Activated T-helper 2 cell treated with anti-CD3 and anti-CD28 coated beads, Interferon-gamma antibody, Interleukin-2, Interleukin-4, amounts not matched to agents 10 μg/mL and 5 μg/mL and 100 μg/mL, durations not matched to agents 14 hours and 24 hours and 36 hours (primary cell): Measurements from ENCODE around the gene TSHR. TPM values are rescaled to one million over a fixed set of nuclear protein-coding genes. Genes with fewer than 3 reads are reported as not detected.
"Not testable (repeated sequence)": the region's sequence is repeated elsewhere in the genome, so short reads cannot be mapped to it uniquely, and the experiment has no call there.

ENCODE experiments used
- DNase-seq: peaks from one replicate; pipeline ENCODE4 v3.0.0; 2021; ENCODE audit warnings: low spot score
- H3K27ac Mint-ChIP-seq: one replicate; pipeline ENCODE4 v1.8.0; 2021; ENCODE audit warnings: mixed read lengths
- H3K27me3 Mint-ChIP-seq: one replicate; pipeline ENCODE4 v1.8.0; 2021; ENCODE audit warnings: low read depth, mixed read lengths
- H3K36me3 Mint-ChIP-seq: one replicate; pipeline ENCODE4 v1.8.0; 2021; ENCODE audit warnings: low read depth, mixed read lengths
- H3K4me1 Mint-ChIP-seq: one replicate; pipeline ENCODE4 v1.8.0; 2021; ENCODE audit warnings: low read depth, mixed read lengths
- H3K4me3 Mint-ChIP-seq: one replicate; pipeline ENCODE4 v1.8.0; 2021; ENCODE audit warnings: low read depth, mild to moderate bottlenecking, moderate library complexity, mixed read lengths
- H3K9me3 Mint-ChIP-seq: one replicate; pipeline ENCODE4 v1.8.0; 2021; ENCODE audit warnings: mixed read lengths
- intact Hi-C: fragments of 100-400 bp; cut with micrococcal nuclease; formaldehyde crosslinking; loops from one replicate; pipeline ENCODE4 v1.15.1; 2023
- total RNA-seq: library from RNA; stranded (reverse); gene quantifications from 2 replicates; pipeline ENCODE4 v1.2.3, GENCODE V29; 2022

The TSHR gene
- total RNA-seq, 1 donor from 2014 or later: not detected

DNA sequence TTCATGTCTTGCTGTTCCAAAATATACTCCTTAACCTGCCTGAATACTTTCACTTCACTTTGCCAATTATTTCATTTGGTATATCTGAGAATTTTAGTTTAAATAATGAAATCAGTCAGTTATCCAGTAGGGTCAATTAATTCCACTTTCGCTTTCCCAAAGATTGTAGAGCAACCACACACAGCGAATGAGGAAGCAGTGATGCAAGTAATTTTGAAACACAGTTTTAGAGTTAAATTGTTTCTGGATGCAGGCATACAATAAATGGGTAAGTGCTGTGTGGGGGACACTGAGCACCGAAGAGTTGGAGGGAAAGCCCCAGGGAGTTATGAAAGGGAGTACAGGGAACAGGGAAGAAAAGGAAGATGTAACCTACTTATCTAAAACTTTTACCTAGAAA lies 62.8 kb downstream of the TSHR start:
- Mint-ChIP-seq H3K4me3 (no peak overlapping the region), H3K27ac (no peak overlapping the region), H3K36me3 (no peaks in the 10 kb centered on the region), H3K27me3 (peaks cover 3% of the 10 kb centered on the region), H3K4me1 (no peaks in the 10 kb centered on the region), H3K9me3 (peaks cover 6% of the 10 kb centered on the region)
- no peak for DNase-seq
- intact Hi-C loops: no loop called here

GRCh38 chr14:81018684-81019083 lies 63.3 kb downstream of the TSHR start:
- no peak overlapping the region for H3K27ac Mint-ChIP-seq
- H3K36me3 Mint-ChIP-seq: no peaks in the 10 kb centered on the region
- H3K9me3 Mint-ChIP-seq: peaks cover 4% of the 10 kb centered on the region
- H3K27me3 Mint-ChIP-seq: peaks cover 3% of the 10 kb centered on the region
- no peaks in the 10 kb centered on the region for H3K4me1 Mint-ChIP-seq
- H3K4me3 Mint-ChIP-seq: no peak overlapping the region
- DNase-seq: no peak
- intact Hi-C loops: no loop called here

GRCh38 chr14:81019113-81019512 lies 63.7 kb downstream of the TSHR start:
- intact Hi-C loops, H3K36me3 Mint-ChIP-seq, H3K9me3 Mint-ChIP-seq, H3K27me3 Mint-ChIP-seq, H3K4me3 Mint-ChIP-seq, DNase-seq, H3K4me1 Mint-ChIP-seq, H3K27ac Mint-ChIP-seq: not testable (repeated sequence)

- DNase-seq: no peak
- Mint-ChIP-seq H3K36me3 (no peaks in the 10 kb centered on the region), H3K9me3 (no peaks in the 10 kb centered on the region), H3K4me3 (no peak overlapping the region), H3K4me1 (no peaks in the 10 kb centered on the region), H3K27me3 (peaks cover 7% of the 10 kb centered on the region), H3K27ac (no peak overlapping the region)
- intact Hi-C loops: no loop called here
Measured at GRCh38 chr14:81023095-81023710, 67.8 kb downstream of the TSHR start.

- DNase-seq: no peak
- Mint-ChIP-seq H3K4me1 (no peaks in the 10 kb centered on the region), H3K27me3 (peaks cover 9% of the 10 kb centered on the region), H3K36me3 (no peaks in the 10 kb centered on the region), H3K27ac (no peak overlapping the region), H3K9me3 (no peaks in the 10 kb centered on the region), H3K4me3 (no peak overlapping the region)
- intact Hi-C loops: no loop called here
Measured at GRCh38 chr14:81028461-81028860, 73.0 kb downstream of the TSHR start.

- H3K27ac Mint-ChIP-seq: no peak overlapping the region
- H3K36me3 Mint-ChIP-seq: no peaks in the 10 kb centered on the region
- peaks cover 4% of the 10 kb centered on the region for H3K27me3 Mint-ChIP-seq
- no peaks in the 10 kb centered on the region for H3K4me1 Mint-ChIP-seq
- peaks cover 5% of the 10 kb centered on the region for H3K9me3 Mint-ChIP-seq
- intact Hi-C loops: no loop called here
- DNase-seq: no peak
- H3K4me3 Mint-ChIP-seq: no peak overlapping the region
Measured at GRCh38 chr14:81031488-81031887, 76.1 kb downstream of the TSHR start.

- Mint-ChIP-seq H3K4me3 (no peak overlapping the region), H3K9me3 (peaks cover 5% of the 10 kb centered on the region), H3K27ac (no peak overlapping the region), H3K27me3 (peaks cover 2% of the 10 kb centered on the region), H3K36me3 (no peaks in the 10 kb centered on the region), H3K4me1 (no peaks in the 10 kb centered on the region)
- intact Hi-C loops: no loop called here
- no peak for DNase-seq
Measured at GRCh38 chr14:81033698-81034240, 78.3 kb downstream of the TSHR start.

GRCh38 chr14:81042438-81042837 lies 87.0 kb downstream of the TSHR start:
- no peak overlapping the region for H3K27ac Mint-ChIP-seq
- no peak for DNase-seq
- no peaks in the 10 kb centered on the region for H3K27me3 Mint-ChIP-seq
- H3K36me3 Mint-ChIP-seq: no peaks in the 10 kb centered on the region
- intact Hi-C loops: no loop called here
- H3K4me3 Mint-ChIP-seq: no peak overlapping the region
- peaks cover 2% of the 10 kb centered on the region for H3K4me1 Mint-ChIP-seq
- H3K9me3 Mint-ChIP-seq: peaks cover 3% of the 10 kb centered on the region

GRCh38 chr14:81051547-81051946 lies 96.1 kb downstream of the TSHR start:
- H3K9me3 Mint-ChIP-seq: peaks cover 11% of the 10 kb centered on the region
- peaks cover 4% of the 10 kb centered on the region for H3K27me3 Mint-ChIP-seq
- no peak for DNase-seq
- no peak overlapping the region for H3K27ac Mint-ChIP-seq
- H3K4me3 Mint-ChIP-seq: no peak overlapping the region
- no peaks in the 10 kb centered on the region for H3K36me3 Mint-ChIP-seq
- no peaks in the 10 kb centered on the region for H3K4me1 Mint-ChIP-seq
- intact Hi-C loops: no loop called here

DNA sequence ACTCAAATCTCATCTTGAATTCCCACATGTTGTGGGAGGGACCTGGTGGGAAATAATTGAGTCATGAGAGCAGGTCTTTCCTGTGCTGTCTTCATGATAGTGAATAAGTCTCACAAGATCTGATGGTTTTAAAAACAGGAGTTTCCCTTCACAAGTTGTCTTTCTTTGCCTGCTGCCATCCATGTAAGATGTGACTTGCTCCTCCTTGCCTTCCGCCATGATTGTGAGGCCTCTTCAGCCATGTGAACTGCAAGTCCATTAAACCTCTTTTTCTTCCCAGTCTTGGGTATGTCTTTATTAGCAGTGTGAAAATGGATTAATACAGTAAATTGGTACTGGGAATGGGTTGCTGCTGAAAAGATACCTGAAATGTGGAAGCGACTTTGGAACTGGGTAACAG lies 98.6 kb downstream of the TSHR start:
- intact Hi-C loops, H3K36me3 Mint-ChIP-seq, H3K4me1 Mint-ChIP-seq, H3K27ac Mint-ChIP-seq, DNase-seq, H3K27me3 Mint-ChIP-seq, H3K4me3 Mint-ChIP-seq: not testable (repeated sequence)
- peaks cover 11% of the 10 kb centered on the region for H3K9me3 Mint-ChIP-seq

DNA sequence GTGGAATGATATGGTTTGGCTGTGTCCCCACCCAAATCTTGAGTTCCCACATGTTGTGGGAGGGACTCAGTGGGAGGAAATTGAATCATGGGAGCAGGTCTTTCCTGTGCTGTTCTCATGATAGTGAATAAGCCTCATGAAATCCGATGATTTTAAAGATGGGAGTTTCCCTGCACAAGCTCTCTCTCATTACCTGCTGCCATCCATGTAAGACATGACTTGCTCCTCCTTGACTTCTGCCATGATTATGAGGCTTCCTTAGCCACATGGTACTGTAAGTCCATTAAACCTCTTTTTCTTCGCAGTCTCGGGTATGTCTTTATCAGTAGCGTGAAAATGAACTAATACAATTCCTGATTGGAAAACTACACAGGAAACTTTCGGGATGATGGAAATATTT lies 100.5 kb downstream of the TSHR start:
- DNase-seq: no peak
- Mint-ChIP-seq H3K36me3 (no peaks in the 10 kb centered on the region), H3K27ac (no peak overlapping the region), H3K4me3 (no peak overlapping the region), H3K9me3 (peaks cover 11% of the 10 kb centered on the region), H3K27me3 (peaks cover 5% of the 10 kb centered on the region), H3K4me1 (no peaks in the 10 kb centered on the region)
- intact Hi-C loops: no loop called here

- H3K27ac Mint-ChIP-seq: no peak overlapping the region
- no peak overlapping the region for H3K4me3 Mint-ChIP-seq
- H3K27me3 Mint-ChIP-seq: peaks cover 7% of the 10 kb centered on the region
- no peaks in the 10 kb centered on the region for H3K9me3 Mint-ChIP-seq
- H3K36me3 Mint-ChIP-seq: no peaks in the 10 kb centered on the region
- intact Hi-C loops: loop anchor here (5.0 to 10.0 kb wide), 2 partner anchors 65 to 108 kb away; partner anchors contain the start of gene TSHR
- no peaks in the 10 kb centered on the region for H3K4me1 Mint-ChIP-seq
- no peak for DNase-seq
Measured at GRCh38 chr14:81062380-81062779, 107.0 kb downstream of the TSHR start.

GRCh38 chr14:81062816-81063215 lies 107.4 kb downstream of the TSHR start:
- H3K9me3 Mint-ChIP-seq: no peaks in the 10 kb centered on the region
- no peaks in the 10 kb centered on the region for H3K36me3 Mint-ChIP-seq
- no peaks in the 10 kb centered on the region for H3K4me1 Mint-ChIP-seq
- peaks cover 7% of the 10 kb centered on the region for H3K27me3 Mint-ChIP-seq
- no peak overlapping the region for H3K4me3 Mint-ChIP-seq
- no peak overlapping the region for H3K27ac Mint-ChIP-seq
- no peak for DNase-seq
- intact Hi-C loops: loop anchor here (5.0 to 10.0 kb wide), 2 partner anchors 66 to 108 kb away; partner anchors contain the start of gene TSHR
